Mucosa of descending colon (tissue), 3 donors: ENCODE results near the gene THBS1. TPM values are rescaled to one million over a fixed set of nuclear protein-coding genes. Genes with fewer than 3 reads are reported as not detected.

Experiments
- ATAC-seq: fragments of 200-7000 bp; cut with Tn5 transposase; one replicate; pipeline ENCODE4 v1.9.1; 2020; ENCODE audit warnings: mild to moderate bottlenecking, moderate library complexity
- DNase-seq, 3 donors: peaks; one replicate each; pipeline ENCODE4 v3.0.0-alpha.2; 2020
- H3K36me3 ChIP-seq: fragments of 200-600 bp; one replicate; pipeline ENCODE4 v1.8.0; 2021; ENCODE audit warnings: low read depth, mild to moderate bottlenecking
- H3K4me1 ChIP-seq: fragments of 200-600 bp; one replicate; pipeline ENCODE4 v1.8.0; 2021; ENCODE audit warnings: low read depth, mild to moderate bottlenecking
- H3K4me3 ChIP-seq: fragments of 200-600 bp; one replicate; pipeline ENCODE4 v1.8.0; 2021; ENCODE audit warnings: mild to moderate bottlenecking
- H3K9me3 ChIP-seq: fragments of 200-600 bp; one replicate; pipeline ENCODE4 v1.8.0; 2021; ENCODE audit warnings: mild to moderate bottlenecking
- CTCF ChIP-seq: fragments of 200-600 bp; IDR thresholded peaks from one replicate; pipeline ENCODE4 v1.8.0; 2022; ENCODE audit warnings: antibody characterized with exemption, mild to moderate bottlenecking
- intact Hi-C, 2 donors: fragments of 100-400 bp; cut with DNase I in 1 of 2; cut with micrococcal nuclease in 1 of 2; formaldehyde crosslinking; loops; one replicate each; pipeline versions ENCODE4 v1.11.0 to v1.11.1; 2022; cut with DNase I, micrococcal nuclease
- total RNA-seq, 3 donors: library from RNA; stranded (reverse); fragmentation: NEBNext Ultra II Directional in 2 of 3; extraction: Animal tissue kit (Norgen Biotek cat#: 25700) in 2 of 3; gene quantifications; one replicate each; pipeline versions ENCODE4 v1.2.1 to v1.2.4, GENCODE V29; 2021 to 2023
- donor health status: DM: no; HTN: no; CAD: no; lungs with moderate emphysema.
- donor health status: DM: no; HTN: no; CAD: no.
- donor health status: DM: no; HTN: yes; CAD: no.

THBS1 gene
- total RNA-seq, 3 donors from 2014 or later = 209 to 356 (median 288) TPM

DNA sequence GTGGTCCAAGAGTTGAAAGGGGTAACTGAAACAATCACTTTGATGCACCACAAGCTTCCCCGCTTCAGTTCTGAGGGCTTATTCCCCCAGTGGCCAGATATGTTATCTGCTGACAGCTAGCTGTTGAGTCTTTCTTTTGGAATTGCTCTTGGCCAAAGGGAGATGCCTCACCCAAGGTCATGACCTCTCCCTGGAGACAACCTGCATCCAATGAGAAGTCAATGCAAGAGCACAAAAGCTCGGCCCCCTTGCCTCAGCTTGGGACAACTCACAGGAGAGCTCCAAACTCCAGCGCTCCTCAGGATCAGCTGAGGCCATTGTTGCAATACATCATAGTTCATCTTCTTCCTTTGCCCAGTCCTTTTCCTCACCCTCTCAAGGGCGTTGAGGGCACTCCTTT is 31.0 kb upstream of the THBS1 start:
- ATAC-seq (no peak), DNase-seq (no peak)
- Histone ChIP-seq H3K4me1 (peaks cover 5% of the 10 kb centered on the region), H3K4me3 (no peak overlapping the region), H3K36me3 (no peaks in the 10 kb centered on the region), H3K9me3 (peaks cover 7% of the 10 kb centered on the region)
- no peak for TF ChIP-seq CTCF
- intact Hi-C loops = no loop called here

- Histone ChIP-seq H3K4me3 (no peak overlapping the region), H3K4me1 (peaks cover 5% of the 10 kb centered on the region), H3K36me3 (no peaks in the 10 kb centered on the region), H3K9me3 (no peaks in the 10 kb centered on the region)
- no peak for TF ChIP-seq CTCF
- intact Hi-C loops = no loop called here
- DNase-seq = no peak
- ATAC-seq = no peak
Measured at GRCh38 chr15:39551476-39551875, 29.4 kb upstream of the THBS1 start.

- intact Hi-C loops = no loop called here
- ATAC-seq (no peak), DNase-seq (no peak)
- no peak for TF ChIP-seq CTCF
- no peak overlapping the region for H3K4me3 ChIP-seq
- no peaks in the 10 kb centered on the region for H3K9me3 ChIP-seq
- no peaks in the 10 kb centered on the region for H3K36me3 ChIP-seq
- H3K4me1 ChIP-seq = peaks cover 5% of the 10 kb centered on the region
Measured at GRCh38 chr15:39552556-39552955, 28.3 kb upstream of the THBS1 start.

DNA sequence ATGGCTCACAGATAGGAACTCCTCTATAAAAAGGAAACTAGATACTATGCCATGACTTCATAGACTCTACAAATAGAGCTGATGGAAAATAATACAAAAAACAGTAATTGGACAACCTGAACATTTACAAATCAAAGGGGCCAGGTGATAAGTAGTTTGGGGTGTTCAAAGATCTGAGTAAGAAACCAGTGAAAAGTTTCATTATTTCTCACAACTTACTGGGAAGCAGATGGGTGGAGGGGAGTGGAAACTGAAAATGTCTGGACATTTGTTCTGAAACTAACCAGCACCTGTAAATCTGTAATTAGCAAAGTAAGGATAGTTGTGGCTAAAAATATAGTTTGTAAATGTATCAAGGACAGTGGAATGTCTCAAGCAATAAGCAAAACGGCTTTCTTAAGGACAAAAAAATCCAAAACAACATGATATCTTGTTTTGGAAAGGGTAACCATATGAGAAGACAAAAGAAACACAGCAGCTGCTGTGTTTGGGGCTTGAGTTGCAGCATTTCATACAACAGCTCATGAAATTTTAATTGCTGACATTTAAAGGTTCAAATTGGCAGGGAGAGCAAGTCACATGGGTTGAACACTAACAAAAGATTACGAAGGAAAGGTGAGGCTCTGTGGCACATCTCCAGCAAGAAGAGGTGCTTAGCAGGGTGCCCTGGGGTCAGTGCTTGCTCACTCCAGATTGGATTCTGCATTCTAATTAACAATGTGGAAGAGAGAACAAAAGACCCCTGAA is 26.8 kb upstream of the THBS1 start:
- H3K4me3 ChIP-seq = no peak overlapping the region
- DNase-seq (peak in 2 of 3 donors; percentile 28 to 85), ATAC-seq (peak; percentile 90)
- intact Hi-C loops = no loop called here
- no peaks in the 10 kb centered on the region for H3K36me3 ChIP-seq
- H3K4me1 ChIP-seq = peaks cover 5% of the 10 kb centered on the region
- H3K9me3 ChIP-seq = no peaks in the 10 kb centered on the region
- no peak for TF ChIP-seq CTCF

DNA sequence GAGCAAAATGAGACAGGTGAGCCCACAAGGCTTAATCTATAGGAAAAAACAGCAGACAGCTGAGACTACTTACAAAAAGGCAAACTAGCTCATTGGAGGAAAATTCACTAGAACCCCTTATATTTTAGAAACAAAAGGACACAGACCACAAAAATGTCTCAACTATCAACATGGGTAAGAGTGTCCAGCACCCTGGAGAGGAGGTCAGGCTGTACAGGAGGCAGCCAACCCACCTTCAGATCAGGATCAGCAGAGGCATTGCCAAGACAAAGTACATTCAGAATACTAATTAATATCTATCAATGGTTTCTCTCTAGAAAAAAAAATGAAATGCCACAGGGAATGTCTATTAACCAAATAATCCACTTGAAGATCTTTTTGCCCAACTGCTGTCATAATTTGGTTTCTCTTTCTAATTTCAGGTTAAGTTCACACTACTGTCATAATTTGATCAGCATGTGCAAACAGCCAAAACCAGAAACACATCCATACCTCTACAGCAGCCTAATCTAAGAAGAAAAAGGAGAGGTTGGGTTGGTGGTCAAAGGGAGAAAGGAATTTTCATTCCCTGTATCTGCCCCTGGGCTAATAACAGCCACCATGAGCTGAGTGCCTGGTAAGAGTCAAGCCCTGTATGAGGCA is 26.0 kb upstream of the THBS1 start:
- TF ChIP-seq CTCF = no peak
- no peak overlapping the region for H3K4me3 ChIP-seq
- DNase-seq (no peak), ATAC-seq (peak; percentile 9)
- peaks cover 5% of the 10 kb centered on the region for H3K4me1 ChIP-seq
- no peaks in the 10 kb centered on the region for H3K9me3 ChIP-seq
- intact Hi-C loops = no loop called here
- no peaks in the 10 kb centered on the region for H3K36me3 ChIP-seq
